Measurements from ENCODE around the gene JPT1.

GRCh38 chr17:75188614-75189013, 34.3 kb upstream of the JPT1 start:
- TF ChIP-seq SUZ12 (IDR thresholded peaks at IDR 0.05) (no peak), L3MBTL2 (conservative IDR thresholded peaks at IDR 0.05) (no peak), TARDBP (IDR thresholded peaks at IDR 0.05) (no peak), HDGF (IDR thresholded peaks at IDR 0.05; ENCODE audit: borderline replicate concordance) (no peak), ZNF384 (IDR thresholded peaks at IDR 0.05) (no peak), PKNOX1 (IDR thresholded peaks at IDR 0.05) (no peak), ELF4 (IDR thresholded peaks at IDR 0.05) (no peak), SP1 (IDR thresholded peaks at IDR 0.05) (no peak), FOXA1 (IDR thresholded peaks at IDR 0.05) (no peak)

All from HEK293T (cell line).